ENCODE results near the gene GSPT1.
"Not testable (repeated sequence)": the region's sequence is repeated elsewhere in the genome, so short reads cannot be mapped to it uniquely, and the experiment has no call there.

- TF ChIP-seq CTCF (IDR thresholded peaks at IDR 0.05; ENCODE audit: low read depth, low read length); POLR2A (IDR thresholded peaks at IDR 0.05; ENCODE audit: extremely low read depth, insufficient read length); MAX (IDR thresholded peaks at IDR 0.05; ENCODE audit: low read depth, low read length); MYC (IDR thresholded peaks at IDR 0.05; ENCODE audit: low read depth, low read length): not testable (repeated sequence)
Measured at GRCh38 chr16:11962978-11963377, 47.2 kb upstream of the GSPT1 start.
